HG03565 (cell line): ENCODE measurements around the gene TAAR9.
"Not testable (repeated sequence)": the region's sequence is repeated elsewhere in the genome, so short reads cannot be mapped to it uniquely, and the experiment has no call there.

Experiments used
- ATAC-seq: cut with Tn5 transposase; IDR thresholded peaks from one replicate; pipeline ENCODE4 v1.9.1; 2021; ENCODE audit warnings: mild to moderate bottlenecking, moderate library complexity; ENCODE audit not compliant: unreplicated experiment

Gene TAAR9

GRCh38 chr6:132513831-132514545 is 24.1 kb upstream of the TAAR9 start:
- ATAC-seq, result no peak

- ATAC-seq, result no peak
Measured at GRCh38 chr6:132515386-132515785, 22.7 kb upstream of the TAAR9 start.

GRCh38 chr6:132520953-132521352 is 17.1 kb upstream of the TAAR9 start:
- ATAC-seq, result no peak

GRCh38 chr6:132524646-132525045 is 13.4 kb upstream of the TAAR9 start:
- no peak for ATAC-seq

- no peak for ATAC-seq
Measured at GRCh38 chr6:132525866-132526265, 12.2 kb upstream of the TAAR9 start.

GRCh38 chr6:132526461-132526860 is 11.6 kb upstream of the TAAR9 start:
- ATAC-seq, result no peak

GRCh38 chr6:132527791-132528190 is 10.3 kb upstream of the TAAR9 start:
- no peak for ATAC-seq

GRCh38 chr6:132530293-132530974 is 7.6 kb upstream of the TAAR9 start:
- peak; percentile 81 for ATAC-seq

- not testable (repeated sequence) for ATAC-seq
Measured at GRCh38 chr6:132534546-132534945, 3.5 kb upstream of the TAAR9 start.

GRCh38 chr6:132537145-132537544 is 932 bp upstream of the TAAR9 start:
- ATAC-seq, result no peak

- ATAC-seq, result no peak
Measured at GRCh38 chr6:132544826-132545225, 6.7 kb downstream of the TAAR9 start.

- ATAC-seq, result no peak
Measured at GRCh38 chr6:132548746-132549463, 10.8 kb downstream of the TAAR9 start.

GRCh38 chr6:132551214-132551613 is 13.1 kb downstream of the TAAR9 start:
- no peak for ATAC-seq

- no peak for ATAC-seq
Measured at GRCh38 chr6:132552372-132552771, 14.3 kb downstream of the TAAR9 start, which contains the start of gene TAAR8. TSS of gene TAAR8 (plus strand) at chr6:132552672. CDS start at chr6:132552693, 21 bp downstream.

GRCh38 chr6:132560087-132560486 is 22.0 kb downstream of the TAAR9 start:
- ATAC-seq, result not testable (repeated sequence)

GRCh38 chr6:132566404-132566803 is 28.3 kb downstream of the TAAR9 start:
- ATAC-seq, result no peak

- no peak for ATAC-seq
Measured at GRCh38 chr6:132567566-132567965, 29.5 kb downstream of the TAAR9 start.

- ATAC-seq, result no peak
Measured at GRCh38 chr6:132568611-132569010, 30.5 kb downstream of the TAAR9 start.

GRCh38 chr6:132569170-132569569 is 31.1 kb downstream of the TAAR9 start:
- no peak for ATAC-seq

- ATAC-seq, result no peak
Measured at GRCh38 chr6:132570221-132570777, 32.2 kb downstream of the TAAR9 start, which contains the start of gene TAAR6. TSS of gene TAAR6 (plus strand) at chr6:132570322. CDS start at chr6:132570322, 0 bp downstream.

- ATAC-seq, result no peak
Measured at GRCh38 chr6:132571774-132572173, 33.7 kb downstream of the TAAR9 start.
